ENCODE data around the gene MCUB.

GRCh38 chr4:109560687-109561461 is 828 bp downstream of the MCUB start:
- no peak for TF ChIP-seq L3MBTL2 (conservative IDR thresholded peaks at IDR 0.05)
- TF ChIP-seq FOXM1 (IDR thresholded peaks at IDR 0.05; ENCODE audit: borderline replicate concordance), result no peak
- TF ChIP-seq HDGF (IDR thresholded peaks at IDR 0.05; ENCODE audit: borderline replicate concordance), result no peak
- no peak for TF ChIP-seq NFRKB (IDR thresholded peaks at IDR 0.05)
- TF ChIP-seq SUZ12 (IDR thresholded peaks at IDR 0.05), result no peak
- TF ChIP-seq LEF1 (IDR thresholded peaks at IDR 0.05; ENCODE audit: borderline replicate concordance), result no peak
- no peak for TF ChIP-seq BHLHE40 (IDR thresholded peaks at IDR 0.05; ENCODE audit: borderline replicate concordance)
- no peak for TF ChIP-seq FOXK2 (IDR thresholded peaks at IDR 0.05)
